Superior temporal gyrus (tissue), 1 donor: ENCODE measurements around the gene CYTH2.
A peak's percentile ranks its signal among the peaks of the same experiment; 100 is the strongest.

ENCODE experiments used
- DNase-seq: peaks from one replicate; pipeline ENCODE4 v3.0.0-alpha.2; 2016; ENCODE audit errors: extremely low spot score

CYTH2 gene

GRCh38 chr19:48493718-48494401 lies 24.7 kb downstream of the CYTH2 start:
- no peak for DNase-seq

DNA sequence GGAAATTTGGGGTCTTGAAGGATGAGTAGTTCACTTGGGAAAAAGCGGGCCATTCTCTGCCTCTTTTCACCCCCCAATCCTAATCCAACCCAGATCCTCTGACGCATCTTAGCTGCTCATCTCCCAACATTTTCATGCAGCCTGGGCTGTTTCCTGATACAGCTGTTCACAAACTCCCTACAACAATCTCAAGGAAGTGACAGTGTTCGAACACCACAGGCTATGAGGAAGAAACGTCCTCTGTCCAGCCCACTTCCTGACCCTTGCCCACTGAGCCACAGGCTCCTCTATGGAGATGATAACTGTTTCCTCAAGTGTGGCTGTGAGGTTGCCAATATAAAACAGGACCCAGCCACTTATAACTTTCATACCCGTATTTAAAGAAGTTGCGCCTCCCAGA lies 26.2 kb downstream of the CYTH2 start:
- no peak for DNase-seq

DNA sequence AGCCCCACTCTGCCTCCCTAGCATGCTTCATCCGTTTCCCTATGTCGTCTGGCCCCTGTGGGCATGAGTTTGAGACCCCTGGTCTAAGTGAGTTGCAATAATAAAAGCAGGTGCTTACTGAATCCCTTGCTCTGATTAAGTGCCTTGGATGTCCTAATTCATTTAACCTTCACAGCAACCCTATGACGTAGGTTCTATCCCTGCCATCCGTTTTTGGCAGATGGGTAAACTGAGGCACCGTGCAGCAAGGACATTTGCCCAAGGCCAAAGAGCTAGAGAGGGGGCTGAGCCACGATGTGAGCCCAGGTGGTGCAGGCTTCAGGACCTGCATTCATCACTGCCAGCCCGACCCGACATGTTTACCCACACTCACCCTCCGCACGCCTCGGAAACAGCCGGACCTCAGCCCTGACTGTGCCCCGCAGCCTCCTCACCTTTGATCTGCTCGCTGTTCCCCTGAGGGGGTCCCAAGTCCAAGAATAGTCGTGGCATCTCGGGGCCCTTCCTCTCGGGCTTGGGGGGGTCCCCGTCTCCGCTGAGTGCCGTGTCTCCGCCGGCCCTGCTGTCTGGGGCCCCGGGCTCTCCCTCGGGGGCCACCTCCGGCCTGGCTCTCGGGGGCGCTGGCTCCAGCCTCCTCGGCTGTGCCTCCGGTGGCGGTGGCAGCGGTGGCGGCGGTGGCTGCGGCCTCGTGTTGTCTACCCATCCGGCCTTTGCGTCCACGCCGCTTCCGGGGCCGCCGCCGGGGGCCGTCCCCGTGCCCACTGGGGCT lies 28.0 kb downstream of the CYTH2 start:
- DNase-seq = no peak

GRCh38 chr19:48497728-48498594 lies 28.8 kb downstream of the CYTH2 start:
- DNase-seq = no peak

GRCh38 chr19:48498595-48499311 lies 29.6 kb downstream of the CYTH2 start:
- DNase-seq = no peak

- no peak for DNase-seq
Observed at GRCh38 chr19:48499316-48500090, 30.3 kb downstream of the CYTH2 start.

GRCh38 chr19:48500830-48501493 lies 31.8 kb downstream of the CYTH2 start:
- DNase-seq = no peak

DNA sequence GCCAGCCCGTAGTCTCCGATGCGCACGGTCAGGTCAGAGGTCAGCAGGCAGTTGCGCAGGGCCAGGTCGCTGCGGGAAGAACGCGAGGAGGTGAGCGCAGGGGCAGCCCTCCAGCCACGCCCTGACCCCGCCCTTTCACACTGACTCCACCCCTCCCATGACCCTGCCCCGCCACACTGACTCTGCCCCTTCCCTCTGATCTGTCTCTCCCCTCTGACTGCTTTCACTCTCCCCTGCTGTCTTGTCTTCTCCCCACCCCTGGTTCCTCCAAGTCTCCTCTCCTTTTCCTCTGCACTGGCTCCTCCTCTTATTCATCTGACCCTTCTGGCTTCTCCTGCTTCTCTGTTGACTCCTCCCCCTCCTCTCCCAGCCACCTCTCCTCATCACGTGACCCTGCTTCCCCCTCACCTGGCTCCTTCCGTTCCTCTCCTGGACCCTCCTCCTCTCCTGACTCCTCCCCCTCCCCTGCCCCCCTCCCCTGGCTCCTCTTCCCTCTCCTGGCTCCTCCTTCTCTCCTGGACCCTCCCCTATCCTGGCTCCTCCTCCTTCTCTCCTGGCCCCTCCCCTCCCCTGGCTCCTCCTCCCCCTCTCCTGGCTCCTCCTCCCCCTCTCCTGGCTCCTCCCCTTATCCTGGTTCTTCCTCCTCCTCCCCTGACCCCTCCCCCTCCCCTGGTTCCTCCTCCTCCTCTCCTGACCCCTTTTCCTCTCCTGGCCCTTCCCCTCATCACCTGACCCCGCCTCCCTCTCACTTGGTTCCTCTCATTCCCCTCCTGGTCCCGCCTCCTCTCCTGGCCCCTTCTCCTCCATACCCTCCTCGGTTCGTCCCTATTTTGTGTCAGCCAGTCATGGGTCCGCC lies 32.6 kb downstream of the CYTH2 start:
- no peak for DNase-seq

DNA sequence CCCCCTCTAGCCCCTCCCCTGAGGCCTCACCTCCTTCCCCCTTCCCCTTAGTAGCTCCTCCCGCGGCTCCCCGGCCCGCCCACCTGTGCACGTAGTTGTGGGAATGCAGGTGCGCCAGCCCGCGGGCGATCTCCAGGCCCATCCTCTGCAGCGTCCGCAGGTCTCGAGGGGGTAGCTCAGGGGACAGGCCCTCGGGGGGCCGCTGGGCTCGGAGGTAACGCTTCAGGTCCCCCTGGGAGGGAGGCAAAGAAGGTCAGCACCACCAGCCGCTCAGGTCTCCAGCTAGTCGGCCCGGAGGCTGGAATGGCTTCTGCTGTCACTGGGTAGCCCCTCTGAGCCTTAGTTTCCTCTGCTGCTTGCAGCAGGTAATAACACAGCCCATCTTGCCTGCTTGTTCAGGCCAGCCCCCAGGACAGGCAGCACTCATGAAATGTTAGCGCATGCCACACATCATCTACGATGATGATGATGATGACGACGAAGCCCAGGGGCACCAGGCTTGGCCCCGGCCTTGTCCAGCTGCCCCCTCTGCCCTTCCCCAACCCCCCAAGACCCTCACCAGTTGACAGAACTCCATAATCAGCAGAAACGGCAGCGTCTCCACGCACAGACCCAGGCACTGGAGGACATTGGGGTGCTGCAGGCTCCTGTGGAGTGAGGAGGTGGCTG lies 33.3 kb downstream of the CYTH2 start:
- no peak for DNase-seq

DNA sequence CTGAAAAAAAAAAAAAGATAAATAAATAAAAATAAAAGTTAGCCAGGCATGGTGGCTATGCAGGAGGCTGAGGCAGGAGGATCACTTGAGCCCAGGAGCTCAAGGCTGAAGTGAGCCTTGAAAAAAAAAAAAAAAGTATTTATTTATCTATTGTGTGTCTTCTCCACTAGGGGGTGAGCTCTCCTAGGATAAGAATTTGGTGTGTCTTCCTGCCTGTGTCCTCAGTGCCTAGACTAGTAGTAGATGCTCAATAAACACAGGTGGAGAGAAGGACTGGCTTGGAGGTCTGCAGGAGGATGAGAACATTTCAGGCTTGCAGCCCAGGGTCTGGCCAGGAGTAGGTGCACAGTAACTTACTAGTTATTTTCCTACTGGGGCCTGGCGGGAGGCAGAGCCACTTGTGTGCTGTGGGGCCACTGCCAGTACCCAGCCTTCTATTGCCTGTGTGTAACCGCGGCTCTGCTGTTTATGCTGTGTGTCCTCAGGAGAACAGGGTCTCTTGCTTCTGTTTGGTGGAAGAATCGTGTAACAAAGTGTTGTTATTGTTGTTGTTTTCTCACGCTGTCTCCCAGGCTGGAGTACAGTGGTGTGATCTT lies 37.1 kb downstream of the CYTH2 start:
- DNase-seq = no peak

GRCh38 chr19:48507911-48508439 lies 38.8 kb downstream of the CYTH2 start:
- DNase-seq = no peak

DNA sequence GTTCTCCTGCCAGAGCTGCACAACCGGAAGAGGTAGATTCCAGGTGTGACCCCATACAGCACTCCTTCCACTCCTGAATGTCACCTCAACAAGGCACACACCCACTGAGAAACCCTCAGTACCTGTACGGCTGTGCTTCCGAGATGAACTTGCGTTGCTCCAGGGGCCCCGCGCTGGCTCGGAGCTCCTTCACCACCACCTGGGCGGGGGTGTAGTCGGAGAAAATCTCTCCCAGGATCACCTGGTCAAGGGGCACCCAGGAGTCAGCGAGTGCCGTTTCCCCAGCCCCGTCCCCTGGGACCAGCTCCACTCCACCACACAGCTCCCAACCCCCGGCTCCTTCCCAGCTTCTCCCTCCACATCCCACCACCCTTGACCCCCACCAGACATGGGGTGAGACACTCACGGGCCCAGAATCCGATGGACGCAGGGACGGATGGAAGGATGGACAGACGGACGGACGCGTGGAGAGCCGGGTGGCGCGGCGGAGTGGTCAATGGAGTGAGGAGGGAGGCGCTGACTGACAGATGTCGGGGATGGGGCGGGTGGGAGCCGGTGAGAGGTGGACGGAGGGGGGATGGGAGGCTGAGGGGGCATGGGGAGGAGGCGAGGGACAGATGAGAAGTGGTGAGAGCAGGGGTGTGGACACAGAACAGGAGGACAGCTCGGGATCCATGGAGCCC lies 39.7 kb downstream of the CYTH2 start:
- DNase-seq = no peak

- peak; percentile 75 for DNase-seq
Observed at GRCh38 chr19:48509467-48510194, 40.5 kb downstream of the CYTH2 start.

DNA sequence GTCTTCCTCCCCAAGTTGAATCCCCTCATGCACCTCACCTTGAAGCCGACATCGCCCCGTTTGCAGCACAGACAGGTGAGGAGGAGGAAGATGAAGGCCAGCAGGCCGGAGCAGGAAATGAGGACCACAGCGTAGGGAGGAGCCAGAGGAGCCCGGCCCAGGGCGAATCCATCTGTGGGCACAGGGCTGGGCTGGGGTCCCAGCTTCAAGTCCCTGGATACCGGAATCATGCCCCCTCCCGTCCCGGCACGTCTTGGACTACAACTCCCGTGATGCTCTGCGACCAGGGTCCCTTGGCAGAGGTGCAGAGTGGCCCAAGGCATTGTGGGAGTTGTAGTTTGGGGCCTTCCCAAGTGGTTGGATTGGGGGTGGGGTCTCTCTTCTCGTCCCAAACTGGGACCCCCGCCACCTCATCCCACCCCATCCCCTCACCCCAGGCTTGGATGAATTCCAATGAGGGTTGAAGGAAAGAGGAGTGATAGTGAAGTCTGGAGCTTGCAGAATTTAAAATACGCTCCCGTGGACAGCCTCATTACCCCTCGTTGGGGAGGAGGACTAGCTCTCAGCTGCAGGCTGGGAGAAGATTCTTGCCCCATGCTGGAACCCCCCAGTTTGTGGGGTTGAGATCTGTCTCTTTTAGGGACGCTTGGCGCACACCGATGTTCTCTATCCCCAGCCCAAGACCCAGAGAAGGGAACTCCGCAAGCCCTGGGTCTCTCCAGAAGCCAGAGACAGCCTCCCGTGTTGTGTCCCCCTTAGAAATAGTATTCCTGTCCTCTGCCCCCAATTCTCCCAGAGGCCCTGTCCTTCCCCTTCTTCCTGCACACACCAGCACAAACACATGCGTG lies 41.5 kb downstream of the CYTH2 start:
- DNase-seq = peak; percentile 92

- DNase-seq = no peak
Observed at GRCh38 chr19:48511321-48511731, 42.2 kb downstream of the CYTH2 start.
